HepG2 (cell line): ENCODE results near the gene GALNT5.

ENCODE experiments used
- ATF2 ChIP-seq: sonication (generic); formaldehyde crosslinking; IDR thresholded peaks from 2 replicates; pipeline ENCODE4 v1.4.0; 2020; ENCODE audit warnings: missing genetic modification reagents
- CTCF ChIP-seq: sonication (generic); formaldehyde crosslinking; IDR thresholded peaks from 2 replicates; pipeline ENCODE4 v1.5.0; 2020; ENCODE audit warnings: mild to moderate bottlenecking, missing genetic modification reagents, moderate library complexity
- E2F1 ChIP-seq: sonication (generic); formaldehyde crosslinking; IDR thresholded peaks from 2 replicates; pipeline ENCODE4 v1.5.0; 2020; ENCODE audit warnings: missing genetic modification reagents
- FOXM1 ChIP-seq: sonication (generic); formaldehyde crosslinking; IDR thresholded peaks from 2 replicates; pipeline ENCODE4 v1.5.0; 2020; ENCODE audit warnings: missing genetic modification reagents
- FOXO1 ChIP-seq: sonication (generic); formaldehyde crosslinking; IDR thresholded peaks from 2 replicates; pipeline ENCODE4 v1.4.0; 2020; ENCODE audit warnings: missing genetic modification reagents
- GABPA ChIP-seq, 2 experiments: IDR thresholded peaks; 2 replicates each; pipeline ENCODE4 v1.6.1; 2011 to 2016; ENCODE audit warnings: low read depth in 2 of 2, low read length in 1 of 2, missing biosample characterization in 1 of 2, missing genetic modification characterization in 1 of 2
- TRIM22 ChIP-seq: fragments of 450-650 bp; IDR thresholded peaks from 2 replicates; pipeline ENCODE4 v1.6.1; 2017
- YY1 ChIP-seq: IDR thresholded peaks from 2 replicates; pipeline ENCODE4 v1.6.1; 2011; ENCODE audit warnings: low read length, low read depth, moderate library complexity, mild to moderate bottlenecking; ENCODE audit not compliant: insufficient read depth, insufficient replicate concordance
- ZNF550 ChIP-seq: sonication (generic); formaldehyde crosslinking; IDR thresholded peaks from 2 replicates; pipeline ENCODE4 v1.4.0; 2020; ENCODE audit warnings: mild to moderate bottlenecking, missing genetic modification reagents, borderline replicate concordance
- ZSCAN12 ChIP-seq: sonication (generic); formaldehyde crosslinking; IDR thresholded peaks from 2 replicates; pipeline ENCODE4 v1.9.0; 2021; ENCODE audit warnings: mild to moderate bottlenecking, missing genetic modification reagents

- TF ChIP-seq ATF2 (CRISPR knock-in tag) = no peak
- TF ChIP-seq GABPA (IDR thresholded peaks at IDR 0.05; ENCODE audit: low read depth, low read length) = no peak
- TF ChIP-seq GABPA (CRISPR knock-in tag; IDR thresholded peaks at IDR 0.05; ENCODE audit: low read depth) = no peak
- no peak for TF ChIP-seq YY1
- no peak for TF ChIP-seq FOXO1 (CRISPR knock-in tag)
- no peak for TF ChIP-seq TRIM22
- no peak for TF ChIP-seq ZNF550 (CRISPR knock-in tag)
- TF ChIP-seq ZSCAN12 (CRISPR knock-in tag) = no peak
- no peak for TF ChIP-seq E2F1 (CRISPR knock-in tag)
- TF ChIP-seq FOXM1 (CRISPR knock-in tag) = no peak
- TF ChIP-seq CTCF (CRISPR knock-in tag) = no peak
These were observed 3.8 kb downstream of the GALNT5 start for GRCh38 chr2:157261199-157261782.
